Upper lobe of left lung (tissue), 4 donors: Measurements from ENCODE around the gene CTNNA1.

Experiments used
- POLR2A ChIP-seq, 4 donors: fragments of 450-650 bp; IDR thresholded peaks; one replicate each; pipeline ENCODE4 v1.5.1; 2016 to 2017; ENCODE audit warnings: antibody characterized with exemption in 4 of 4, mild to moderate bottlenecking in 2 of 4
- POLR2AphosphoS5 ChIP-seq, 2 donors: sonication (generic); formaldehyde crosslinking; IDR thresholded peaks; one replicate each; pipeline ENCODE4 v1.5.1; 2017; ENCODE audit warnings: antibody characterized with exemption in 2 of 2

- TF ChIP-seq POLR2A (IDR thresholded peaks at IDR 0.05) (no peak), POLR2AphosphoS5 (IDR thresholded peaks at IDR 0.05) (no peak)
These were observed 79.9 kb downstream of the CTNNA1 start for GRCh38 chr5:138833080-138833479.
